Stimulated activated CD8-positive, alpha-beta memory T cell treated with anti-CD3 and anti-CD28 coated beads, Interleukin-7, amount 100 ng/mL, for 4 hours (primary cell): ENCODE data around the gene PVALEF.

ENCODE experiments used
- DNase-seq, 2 donors: peaks; one replicate each; pipeline ENCODE4 v3.0.0-alpha.2; 2020; ENCODE audit warnings: low read depth in 2 of 2

The PVALEF gene

DNA sequence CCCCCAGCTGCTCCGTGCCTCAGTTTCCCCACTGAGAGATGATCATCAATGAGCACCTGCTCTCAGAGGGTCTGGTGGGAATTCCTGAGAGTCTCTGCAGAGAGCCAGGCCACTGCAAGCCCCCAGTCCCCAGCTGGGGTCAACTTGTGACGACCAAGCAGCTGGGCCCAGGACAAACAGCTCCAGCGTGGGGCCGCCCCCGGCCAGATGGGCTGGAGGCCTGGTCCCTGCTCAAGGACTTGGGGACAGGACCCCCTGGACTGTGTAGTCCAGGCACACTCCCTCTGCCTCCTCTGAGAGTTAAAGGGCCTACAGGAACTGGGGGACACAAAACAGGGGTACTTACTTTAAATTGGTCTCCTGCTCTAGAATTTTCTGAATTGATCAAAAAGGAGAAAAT is 17.3 kb downstream of the PVALEF start:
- DNase-seq, result no peak

DNA sequence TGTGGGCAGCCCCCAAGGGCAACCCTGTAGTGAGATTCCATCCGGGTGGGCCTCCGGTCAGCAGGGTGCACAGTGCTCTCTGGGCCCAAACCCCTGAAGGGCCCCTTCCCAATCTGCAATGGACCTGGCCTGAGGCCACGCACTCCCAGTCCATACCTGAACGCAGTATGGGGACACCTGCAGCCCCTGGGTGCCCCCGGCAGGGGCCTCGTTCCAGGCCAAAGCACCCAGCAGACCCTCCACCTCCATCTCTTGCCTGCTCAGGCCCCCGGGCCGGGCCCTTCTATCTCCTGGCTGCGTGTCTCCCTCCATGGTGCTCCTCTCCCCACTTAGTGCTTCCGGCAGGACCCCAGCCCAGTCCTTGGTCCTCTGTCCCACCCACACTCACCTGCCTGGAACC is 18.0 kb downstream of the PVALEF start:
- no peak for DNase-seq

- no peak for DNase-seq
These were observed 18.5 kb downstream of the PVALEF start for GRCh38 chr17:81183807-81184206.

DNA sequence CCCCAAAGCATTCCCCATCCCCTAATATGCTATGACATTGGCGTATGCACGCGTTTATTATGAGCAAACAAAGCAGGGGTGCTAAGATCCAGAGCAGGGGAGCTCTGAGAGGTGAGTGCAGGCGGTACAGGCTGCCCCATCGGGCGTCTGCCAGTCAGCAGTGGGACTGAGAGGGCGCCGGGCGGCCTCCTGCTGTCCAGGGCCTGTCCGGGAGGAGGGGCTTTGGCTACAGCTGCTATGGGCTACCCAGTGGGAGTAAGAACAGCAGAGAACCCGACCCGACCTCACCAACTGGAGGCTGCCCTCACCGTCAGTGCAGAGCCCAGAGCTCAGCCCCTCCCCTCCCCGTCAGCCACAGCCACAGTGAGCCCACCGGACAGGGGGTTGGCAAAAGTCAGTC is 19.2 kb downstream of the PVALEF start:
- no peak for DNase-seq

DNA sequence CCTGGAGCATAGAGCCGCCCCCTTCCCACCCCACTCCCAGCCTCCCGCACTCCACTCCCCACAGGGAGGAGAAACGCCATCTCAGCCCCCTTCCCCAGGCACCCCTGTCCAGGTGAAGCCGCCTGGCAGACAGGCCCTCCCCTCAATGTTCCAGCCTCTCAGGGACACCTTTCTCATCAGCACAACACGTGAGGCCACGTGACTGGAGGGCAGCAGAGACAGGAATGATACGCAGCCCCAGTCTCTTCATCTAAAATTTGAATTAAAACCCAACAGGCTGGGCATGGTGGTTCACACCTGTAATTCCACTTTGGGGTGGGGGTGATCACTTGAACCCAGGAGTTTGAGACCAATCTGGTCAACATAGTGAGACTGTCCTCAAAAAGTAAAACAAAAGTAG is 20.9 kb downstream of the PVALEF start:
- DNase-seq, result no peak

- DNase-seq, result no peak
These were observed 21.8 kb downstream of the PVALEF start for GRCh38 chr17:81187120-81187519.

GRCh38 chr17:81187586-81188490 is 22.5 kb downstream of the PVALEF start:
- no peak for DNase-seq

GRCh38 chr17:81188491-81188840 is 23.2 kb downstream of the PVALEF start:
- DNase-seq, result no peak

DNA sequence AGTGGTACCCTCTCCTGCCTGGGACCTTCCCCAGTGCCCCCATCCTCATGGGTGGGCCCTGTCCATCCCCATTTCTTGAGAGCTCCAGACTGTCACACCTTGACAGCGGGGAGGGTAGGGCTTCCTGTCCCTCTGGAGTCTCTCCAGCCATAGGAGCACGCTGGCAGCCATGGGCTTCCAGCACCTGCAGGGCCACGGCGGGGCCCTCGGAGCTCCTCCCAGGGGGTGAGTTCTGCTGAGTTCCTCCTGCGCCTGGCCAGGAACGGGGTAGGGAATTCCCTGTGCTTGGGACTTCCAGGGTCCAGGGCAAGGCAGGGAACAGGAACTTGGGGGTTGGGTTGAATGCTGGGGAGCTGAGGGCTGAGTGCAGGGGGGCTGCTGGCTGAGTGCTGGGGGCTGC is 23.7 kb downstream of the PVALEF start:
- DNase-seq, result no peak

DNA sequence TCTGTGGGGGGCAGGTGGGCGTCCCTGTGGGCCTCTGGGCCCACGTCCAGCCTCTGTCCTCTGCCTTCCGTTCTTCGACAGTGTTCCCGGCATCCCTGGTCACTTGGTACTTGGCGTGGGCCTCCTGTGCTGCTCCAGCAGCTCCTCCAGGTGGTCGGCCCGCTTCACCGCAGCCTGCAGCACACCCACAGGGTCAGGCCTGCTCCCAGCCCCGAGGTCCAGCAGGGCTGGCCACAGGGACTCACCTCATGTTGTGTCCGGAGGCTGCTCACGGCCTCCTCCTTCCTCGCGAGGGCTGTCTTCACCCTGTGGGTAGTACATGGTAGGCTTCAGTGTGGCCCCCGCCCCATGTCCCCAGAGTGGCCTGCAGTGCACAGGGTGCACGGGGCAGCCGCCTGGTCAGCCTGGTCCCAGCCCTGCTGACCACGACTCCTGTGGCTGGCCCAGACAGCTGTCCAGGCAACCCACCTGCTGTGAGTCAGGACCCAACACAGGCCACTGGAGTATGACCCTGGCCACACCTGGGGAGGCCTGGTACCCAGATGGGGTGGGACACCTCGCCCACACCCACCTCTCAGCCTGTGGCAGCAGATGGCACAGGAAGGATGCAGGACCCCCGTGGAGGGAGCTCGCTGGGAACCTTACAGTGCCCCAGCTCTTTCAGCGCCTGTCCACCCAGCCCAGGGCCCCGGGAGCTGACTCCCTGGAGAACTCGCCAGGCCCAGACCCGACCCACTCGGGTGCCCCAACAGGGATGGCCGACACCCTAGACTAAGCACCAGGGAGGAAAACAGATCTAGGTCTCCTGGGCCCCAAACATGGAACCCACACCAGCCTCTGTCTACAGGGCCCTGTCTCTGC is 24.6 kb downstream of the PVALEF start:
- no peak for DNase-seq

GRCh38 chr17:81190591-81190990 is 25.3 kb downstream of the PVALEF start:
- DNase-seq, result no peak

DNA sequence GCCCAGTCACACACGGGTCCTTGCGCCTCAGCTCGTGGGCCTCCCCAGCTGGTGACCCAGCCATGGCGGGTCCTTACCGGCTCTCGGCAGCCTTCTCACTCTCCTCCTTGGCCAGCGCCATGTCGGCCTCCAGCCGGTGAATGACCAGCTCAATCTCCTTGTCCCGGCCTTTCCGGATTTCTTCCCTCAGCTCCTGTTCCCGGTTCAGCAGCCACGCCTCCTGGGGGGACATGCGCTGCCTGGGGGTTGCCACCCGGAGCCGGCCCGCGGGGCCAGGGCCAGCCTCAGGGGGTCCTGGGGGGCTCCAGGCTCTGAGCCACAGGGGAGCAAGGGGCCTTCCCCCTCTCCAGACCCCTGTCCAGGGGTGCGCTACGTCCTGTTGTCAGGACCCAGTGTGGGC is 25.8 kb downstream of the PVALEF start:
- DNase-seq, result no peak

GRCh38 chr17:81191646-81192045 is 26.3 kb downstream of the PVALEF start:
- no peak for DNase-seq

GRCh38 chr17:81192386-81193050 is 27.2 kb downstream of the PVALEF start:
- no peak for DNase-seq

DNA sequence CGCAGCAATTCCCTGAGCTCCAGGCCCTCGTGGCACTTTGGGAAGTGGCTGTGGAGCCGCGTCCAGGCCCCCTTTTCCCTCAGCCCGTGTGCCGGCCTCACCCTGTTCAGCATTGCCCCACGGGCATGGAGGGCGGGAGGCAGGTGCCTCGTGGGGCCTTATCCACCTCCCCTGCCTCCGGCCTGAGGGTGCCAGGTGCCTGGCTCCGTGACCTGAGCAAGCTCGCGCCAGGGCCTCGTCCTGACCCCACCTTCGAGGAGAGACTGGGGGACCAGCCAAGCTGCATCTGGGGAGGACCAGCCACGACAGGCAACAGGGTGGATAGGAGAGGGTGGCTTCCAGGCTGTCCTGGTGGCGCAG is 27.7 kb downstream of the PVALEF start:
- no peak for DNase-seq

GRCh38 chr17:81193470-81194224 is 28.3 kb downstream of the PVALEF start:
- DNase-seq, result no peak

GRCh38 chr17:81194225-81194760 is 29.0 kb downstream of the PVALEF start:
- no peak for DNase-seq

DNA sequence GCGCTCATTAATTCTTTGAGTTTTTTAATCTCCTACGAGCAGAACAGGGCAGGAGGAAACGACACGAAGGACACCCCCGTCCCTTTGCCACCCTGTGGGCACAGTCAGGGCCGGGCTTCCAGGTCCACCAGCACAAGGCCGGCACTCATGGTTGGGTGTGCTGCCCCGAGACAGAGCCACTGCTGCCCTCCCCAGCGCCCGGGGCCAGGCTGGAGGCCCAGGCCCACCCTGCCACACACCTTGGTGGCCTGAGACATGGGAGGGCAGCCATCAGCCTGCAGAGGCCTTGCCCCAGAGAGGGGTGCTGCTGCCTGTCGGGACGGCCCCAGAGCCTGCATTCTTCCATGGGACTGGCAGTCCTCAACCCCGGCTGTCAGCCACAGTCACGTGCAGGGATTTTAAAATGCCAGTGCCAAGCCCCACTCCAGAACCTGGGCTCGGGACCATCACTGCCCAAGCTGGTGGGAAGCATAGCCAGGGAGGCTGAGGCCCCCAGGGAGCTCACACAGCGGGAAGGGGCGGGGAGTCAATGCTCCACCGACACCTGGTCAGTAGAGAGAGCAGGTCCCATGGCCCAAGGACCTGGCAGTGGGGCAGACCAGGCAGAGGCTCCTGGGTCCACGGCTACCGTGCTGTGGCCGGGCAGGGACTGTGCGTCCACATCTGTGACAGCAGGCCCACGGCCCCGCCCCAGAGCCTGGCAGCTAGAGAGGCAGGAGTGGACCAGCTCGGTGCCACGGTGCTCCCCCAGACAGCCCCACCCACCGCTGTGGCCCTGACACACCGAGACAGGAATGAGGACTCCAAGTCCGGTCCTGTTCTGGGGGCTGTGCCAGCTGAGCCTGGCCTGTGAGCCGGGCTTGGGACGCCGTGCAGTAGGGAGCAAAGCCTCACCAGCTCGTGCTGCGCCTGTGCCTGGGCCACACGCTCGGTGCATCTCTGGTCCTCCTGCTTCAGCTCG is 29.9 kb downstream of the PVALEF start:
- DNase-seq, result no peak

GRCh38 chr17:81195941-81196495 is 30.7 kb downstream of the PVALEF start:
- no peak for DNase-seq
